ENCODE results near the gene MYL4. TPM values are rescaled to one million over a fixed set of nuclear protein-coding genes. Genes with fewer than 3 reads are reported as not detected.
"Not testable (repeated sequence)": the region's sequence is repeated elsewhere in the genome, so short reads cannot be mapped to it uniquely, and the experiment has no call there.

Gene MYL4
- total and polyA plus RNA-seq, 5 donors, result 3,878 to 10,368 (median 5,885) TPM

DNA sequence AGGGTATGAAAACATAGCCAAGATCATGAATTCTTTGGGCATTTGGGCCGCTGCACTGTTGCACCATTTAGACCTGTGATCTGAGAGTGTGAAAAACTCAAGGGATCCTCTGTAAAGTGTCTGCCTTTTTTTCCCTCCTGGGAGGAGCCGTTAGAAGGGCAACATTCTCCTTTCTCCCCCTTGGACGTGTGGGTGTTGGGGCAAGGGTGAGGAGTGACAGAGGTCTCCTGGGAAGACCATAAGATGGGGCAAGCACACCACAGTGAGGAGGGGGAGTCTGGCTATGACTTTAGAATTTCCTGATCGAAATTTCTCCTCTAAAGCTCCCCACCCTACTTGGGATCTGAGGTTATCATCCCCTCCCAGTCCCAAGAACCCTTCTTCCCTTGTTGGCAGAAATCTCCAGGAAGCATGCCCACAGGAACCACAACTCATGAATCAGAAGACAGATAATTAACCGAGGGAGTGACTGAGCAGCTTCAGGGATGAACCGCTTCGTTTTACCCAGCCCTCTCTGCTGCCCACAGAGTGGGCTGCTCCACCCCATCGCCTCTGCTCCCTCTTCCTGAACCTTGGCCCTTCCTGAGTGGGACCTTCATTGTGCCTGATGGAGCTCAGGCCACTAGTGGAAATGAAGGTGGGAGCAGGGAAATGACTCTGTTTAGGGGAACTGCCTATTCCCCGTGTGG, 48.6 kb downstream of the MYL4 start:
- H3K27ac ChIP-seq (ENCODE audit: low read length), result no peak overlapping the region
- H3K9me3 ChIP-seq (ENCODE audit: control insufficient read depth, low read length), result no peaks in the 10 kb centered on the region
- peaks cover 3% of the 10 kb centered on the region for H3K4me1 ChIP-seq (ENCODE audit: control insufficient read depth, insufficient read depth, low read length)
- no peak overlapping the region for H3K4me3 ChIP-seq (ENCODE audit: low read length)
- WGBS, result 44% methylated on average over 9 of the region's 9 CpGs
- DNase-seq (no peak), ATAC-seq (no peak)
- intact Hi-C loops (cut with DNase I), result no loop called here
- H3K27me3 ChIP-seq (ENCODE audit: control insufficient read depth, insufficient read depth), result no peaks in the 10 kb centered on the region

DNA sequence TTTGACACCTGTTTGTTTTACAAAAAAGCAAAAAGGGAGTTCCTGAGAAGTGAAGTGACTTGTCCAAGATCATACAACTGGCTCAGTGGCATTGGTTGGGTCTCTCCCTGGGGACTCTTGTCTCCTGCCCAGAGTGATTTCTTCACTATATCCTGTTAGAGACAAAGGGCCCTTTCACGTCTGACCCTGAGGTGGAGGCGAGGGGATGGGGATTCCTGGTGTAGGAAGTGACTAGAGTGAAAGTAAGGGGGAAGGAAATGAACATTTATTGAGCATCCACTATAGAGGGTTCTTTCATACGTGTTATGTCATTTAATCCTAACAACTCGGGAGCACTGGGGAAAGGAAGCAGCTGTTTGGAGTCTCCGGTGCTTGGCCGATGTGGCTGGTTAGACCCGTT, 53.4 kb downstream of the MYL4 start:
- ATAC-seq, result no peak
- H3K27me3 ChIP-seq (ENCODE audit: control insufficient read depth, insufficient read depth), result no peaks in the 10 kb centered on the region
- peaks cover 7% of the 10 kb centered on the region for H3K4me1 ChIP-seq (ENCODE audit: control insufficient read depth, insufficient read depth, low read length)
- H3K9me3 ChIP-seq (ENCODE audit: control insufficient read depth, low read length), result no peaks in the 10 kb centered on the region
- DNase-seq, result no peak
- intact Hi-C loops (cut with DNase I), result no loop called here
- H3K27ac ChIP-seq (ENCODE audit: low read length), result no peak overlapping the region
- H3K4me3 ChIP-seq (ENCODE audit: low read length), result no peak overlapping the region
- WGBS, result 60% methylated on average over 7 of the region's 7 CpGs

DNA sequence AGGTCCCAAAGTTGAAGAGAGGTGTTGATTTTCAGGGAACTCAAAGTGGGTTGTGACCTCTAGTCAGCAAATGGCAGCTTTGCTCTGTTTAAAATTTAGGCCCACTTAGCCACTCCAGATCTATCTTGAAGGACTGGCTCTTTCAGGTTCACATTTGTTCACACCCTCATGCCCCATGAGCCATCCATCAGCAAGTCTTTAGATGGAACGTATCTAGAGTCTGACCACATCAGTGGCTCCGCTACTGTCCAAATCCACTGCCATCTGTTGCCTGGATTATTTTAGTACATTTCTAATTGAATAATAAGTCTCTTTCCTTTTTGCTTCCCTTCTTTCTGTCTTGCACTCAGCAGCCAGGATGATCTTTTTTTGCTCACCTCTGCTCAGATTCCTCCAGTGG, 55.0 kb downstream of the MYL4 start:
- no peaks in the 10 kb centered on the region for H3K9me3 ChIP-seq (ENCODE audit: control insufficient read depth, low read length)
- intact Hi-C loops (cut with DNase I), result no loop called here
- DNase-seq, result no peak
- H3K27ac ChIP-seq (ENCODE audit: low read length), result no peak overlapping the region
- ATAC-seq, result no peak
- H3K27me3 ChIP-seq (ENCODE audit: control insufficient read depth, insufficient read depth), result no peaks in the 10 kb centered on the region
- 95% methylated on average over 2 of the region's 2 CpGs for WGBS
- peaks cover 7% of the 10 kb centered on the region for H3K4me1 ChIP-seq (ENCODE audit: control insufficient read depth, insufficient read depth, low read length)
- H3K4me3 ChIP-seq (ENCODE audit: low read length), result no peak overlapping the region

DNA sequence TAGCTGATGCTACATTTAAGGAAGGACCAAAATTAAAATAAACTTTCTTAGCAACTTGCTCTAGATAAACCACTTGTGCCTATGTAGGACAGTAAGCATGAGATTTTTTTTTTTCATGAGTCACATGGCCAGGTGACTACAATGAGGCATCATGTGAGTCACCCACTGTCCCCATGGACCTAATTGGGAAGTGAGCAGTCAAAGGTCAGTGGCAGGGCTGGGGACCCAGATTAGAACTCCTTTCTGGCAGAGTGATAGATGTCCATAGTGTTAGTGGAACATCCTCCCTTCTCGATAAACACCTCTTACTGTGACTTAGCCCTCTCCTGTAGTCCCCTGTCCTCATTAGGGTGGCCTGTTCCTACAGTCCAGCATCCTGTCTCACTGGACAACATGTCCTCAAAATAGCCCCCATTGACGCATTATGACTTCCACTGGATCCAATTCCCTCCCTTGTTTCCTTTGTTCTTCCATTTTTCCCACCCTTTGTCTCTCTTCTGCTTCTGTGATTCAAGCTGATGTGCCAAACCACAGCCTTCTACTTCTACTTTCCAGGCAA, 56.9 kb downstream of the MYL4 start:
- peaks cover 7% of the 10 kb centered on the region for H3K4me1 ChIP-seq (ENCODE audit: control insufficient read depth, insufficient read depth, low read length)
- 75% methylated on average over 2 of the region's 2 CpGs for WGBS
- no peak overlapping the region for H3K27ac ChIP-seq (ENCODE audit: low read length)
- no peaks in the 10 kb centered on the region for H3K27me3 ChIP-seq (ENCODE audit: control insufficient read depth, insufficient read depth)
- peak in 1 of 2 donors; percentile 84 for ATAC-seq
- no peak overlapping the region for H3K4me3 ChIP-seq (ENCODE audit: low read length)
- intact Hi-C loops (cut with DNase I), result no loop called here
- DNase-seq, result no peak
- no peaks in the 10 kb centered on the region for H3K9me3 ChIP-seq (ENCODE audit: control insufficient read depth, low read length)

DNA sequence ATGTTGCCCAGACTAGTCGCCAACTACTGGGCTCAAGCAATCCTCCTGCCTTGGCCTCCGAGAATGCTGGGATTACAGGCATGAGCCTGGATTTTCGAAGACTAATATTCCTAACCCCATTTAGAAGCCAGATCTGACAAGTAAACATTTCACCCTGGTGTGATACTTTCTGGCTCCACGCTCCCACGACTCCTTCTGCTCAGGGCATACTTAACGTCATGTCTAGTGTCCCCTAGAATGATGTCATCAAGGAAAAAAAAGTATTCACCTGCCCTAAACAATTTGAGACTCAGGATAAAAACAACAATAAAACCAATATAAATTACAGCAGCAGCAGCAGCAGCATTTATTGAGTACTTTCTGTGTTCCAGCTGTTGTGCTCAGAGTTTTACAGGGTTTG, 57.6 kb downstream of the MYL4 start:
- Histone ChIP-seq H3K27ac (ENCODE audit: low read length) (no peak overlapping the region), H3K4me3 (ENCODE audit: low read length) (no peak overlapping the region), H3K4me1 (ENCODE audit: control insufficient read depth, insufficient read depth, low read length) (peaks cover 7% of the 10 kb centered on the region), H3K27me3 (ENCODE audit: control insufficient read depth, insufficient read depth) (no peaks in the 10 kb centered on the region), H3K9me3 (ENCODE audit: control insufficient read depth, low read length) (no peaks in the 10 kb centered on the region)
- DNase-seq, result no peak
- intact Hi-C loops (cut with DNase I), result no loop called here
- no peak for ATAC-seq
- WGBS, result 84% methylated on average over 6 of the region's 6 CpGs

DNA sequence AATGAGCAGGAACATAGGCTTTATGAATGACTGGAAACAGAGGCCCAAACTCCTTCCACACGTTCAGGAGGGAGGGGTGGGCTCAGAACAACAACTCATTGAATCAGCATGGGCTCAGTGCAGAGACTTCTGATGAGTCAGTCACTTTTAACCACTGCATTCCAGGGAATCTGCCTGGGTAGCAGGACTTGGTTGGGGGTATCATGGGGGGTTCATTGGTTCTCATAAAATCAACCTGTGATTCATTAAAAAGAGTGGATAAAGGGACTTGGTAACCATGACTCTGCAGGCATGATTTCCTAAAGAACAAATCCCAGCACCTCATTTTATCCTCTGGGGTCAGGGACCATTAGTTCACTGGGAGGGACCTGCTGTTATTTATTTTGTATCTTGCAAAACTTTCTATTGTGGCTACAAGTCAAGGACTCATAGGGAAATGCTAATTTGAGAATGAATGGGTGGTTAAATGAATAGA, 58.2 kb downstream of the MYL4 start:
- DNase-seq (no peak), ATAC-seq (no peak)
- H3K27me3 ChIP-seq (ENCODE audit: control insufficient read depth, insufficient read depth), result no peaks in the 10 kb centered on the region
- H3K4me1 ChIP-seq (ENCODE audit: control insufficient read depth, insufficient read depth, low read length), result peaks cover 7% of the 10 kb centered on the region
- no peak overlapping the region for H3K27ac ChIP-seq (ENCODE audit: low read length)
- H3K9me3 ChIP-seq (ENCODE audit: control insufficient read depth, low read length), result no peaks in the 10 kb centered on the region
- H3K4me3 ChIP-seq (ENCODE audit: low read length), result no peak overlapping the region
- WGBS, result 48% methylated on average over 1 of the region's 1 CpG
- intact Hi-C loops (cut with DNase I), result no loop called here

DNA sequence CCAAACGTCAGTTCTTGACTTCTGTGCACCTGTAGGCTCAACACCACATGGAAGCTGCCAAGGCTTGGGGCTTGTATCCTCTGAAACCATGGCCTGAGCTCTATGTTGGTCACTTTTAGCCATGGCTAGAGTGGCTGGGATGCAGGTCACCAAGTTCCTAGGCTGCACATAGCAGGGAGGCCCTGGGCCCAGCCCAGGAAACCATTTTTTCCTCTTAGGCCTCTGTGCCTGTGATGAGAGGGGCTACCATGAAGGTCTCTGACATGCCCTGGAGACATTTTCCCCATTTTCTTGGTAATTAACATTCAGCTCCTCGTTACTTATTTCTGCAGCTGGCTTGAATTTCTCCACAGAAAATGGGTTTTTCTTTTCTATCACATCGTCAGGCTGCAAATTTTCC, 59.8 kb downstream of the MYL4 start:
- H3K4me3 ChIP-seq (ENCODE audit: low read length); H3K27me3 ChIP-seq (ENCODE audit: control insufficient read depth, insufficient read depth); H3K4me1 ChIP-seq (ENCODE audit: control insufficient read depth, insufficient read depth, low read length); intact Hi-C loops (cut with DNase I); H3K27ac ChIP-seq (ENCODE audit: low read length); DNase-seq; ATAC-seq; H3K9me3 ChIP-seq (ENCODE audit: control insufficient read depth, low read length): not testable (repeated sequence)
- WGBS, result 89% methylated on average over 3 of the region's 3 CpGs

DNA sequence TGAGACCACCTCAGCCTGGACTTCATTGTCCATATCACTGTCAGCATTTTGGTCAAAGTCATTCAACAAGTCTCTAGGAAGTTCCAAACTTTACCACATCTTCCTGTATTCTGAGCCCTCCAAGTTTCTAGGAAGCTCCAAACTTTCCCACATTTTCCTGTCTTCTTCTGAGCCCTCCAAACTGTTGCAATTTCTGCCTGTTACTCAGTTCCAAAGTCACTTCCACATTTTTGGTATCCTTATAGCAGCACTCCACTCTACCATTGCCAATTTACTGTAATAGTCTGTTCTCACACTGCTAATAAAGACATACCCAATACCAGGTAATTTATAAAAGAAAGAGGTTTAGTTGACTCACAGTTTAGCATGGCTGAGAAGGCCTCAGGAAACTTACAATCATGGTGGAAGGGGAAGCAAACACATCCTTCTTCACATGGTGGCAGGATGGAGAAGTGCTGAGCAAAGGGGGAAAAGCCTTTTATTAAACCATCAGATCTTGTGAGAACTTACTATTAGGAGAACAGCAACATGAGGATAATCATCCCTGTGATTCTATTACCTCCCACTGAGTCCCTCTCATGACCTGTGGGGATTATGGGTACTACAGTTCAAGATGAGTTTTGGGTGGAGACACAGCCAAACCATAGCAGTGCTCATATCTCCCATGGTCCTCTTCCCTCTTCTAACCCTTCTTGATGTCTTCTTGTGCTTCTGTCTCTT, 60.6 kb downstream of the MYL4 start:
- H3K27ac ChIP-seq (ENCODE audit: low read length); H3K27me3 ChIP-seq (ENCODE audit: control insufficient read depth, insufficient read depth); DNase-seq; H3K4me3 ChIP-seq (ENCODE audit: low read length); H3K9me3 ChIP-seq (ENCODE audit: control insufficient read depth, low read length); intact Hi-C loops (cut with DNase I); ATAC-seq: not testable (repeated sequence)
- peaks cover 11% of the 10 kb centered on the region for H3K4me1 ChIP-seq (ENCODE audit: control insufficient read depth, insufficient read depth, low read length)

DNA sequence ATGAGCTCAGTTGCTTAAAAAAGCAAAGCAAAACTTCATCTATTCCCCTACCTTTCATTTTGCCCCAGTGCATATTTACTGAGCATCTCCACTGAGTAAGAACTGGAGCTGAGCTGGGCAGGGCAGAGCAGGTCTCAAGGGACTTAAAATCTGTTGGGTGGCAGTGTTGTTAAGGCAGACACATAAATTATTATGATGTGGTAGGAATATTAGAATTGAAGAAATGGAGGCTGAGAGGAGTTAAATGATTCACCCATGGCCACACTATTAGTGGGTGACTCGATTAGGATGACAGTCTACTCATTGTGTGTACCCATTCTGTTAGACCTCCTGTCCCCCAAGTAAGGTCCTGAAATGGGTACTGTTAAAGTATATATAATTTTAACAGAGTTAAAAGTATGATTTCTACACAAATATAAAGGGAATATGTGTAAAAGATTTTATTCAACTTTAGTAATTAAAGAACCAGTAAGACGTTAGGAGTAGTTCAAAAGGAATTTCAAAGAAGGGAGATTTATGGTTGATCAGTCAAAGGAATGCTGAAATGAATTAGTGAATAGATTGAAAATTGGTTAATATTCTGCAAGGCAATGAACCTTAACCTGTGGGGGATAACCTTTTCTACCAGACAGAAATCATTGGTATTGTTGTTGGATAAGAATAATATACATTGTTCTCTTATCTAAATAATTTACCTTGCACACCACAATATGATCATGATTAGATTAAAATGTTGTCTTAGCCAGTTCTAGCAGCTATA, 62.0 kb downstream of the MYL4 start:
- intact Hi-C loops (cut with DNase I), result no loop called here
- ATAC-seq (no peak), DNase-seq (no peak)
- Histone ChIP-seq H3K4me3 (ENCODE audit: low read length) (no peak overlapping the region), H3K27ac (ENCODE audit: low read length) (no peak overlapping the region), H3K4me1 (ENCODE audit: control insufficient read depth, insufficient read depth, low read length) (peaks cover 13% of the 10 kb centered on the region), H3K27me3 (ENCODE audit: control insufficient read depth, insufficient read depth) (no peaks in the 10 kb centered on the region), H3K9me3 (ENCODE audit: control insufficient read depth, low read length) (no peaks in the 10 kb centered on the region)
- WGBS, result 86% methylated on average over 2 of the region's 2 CpGs

DNA sequence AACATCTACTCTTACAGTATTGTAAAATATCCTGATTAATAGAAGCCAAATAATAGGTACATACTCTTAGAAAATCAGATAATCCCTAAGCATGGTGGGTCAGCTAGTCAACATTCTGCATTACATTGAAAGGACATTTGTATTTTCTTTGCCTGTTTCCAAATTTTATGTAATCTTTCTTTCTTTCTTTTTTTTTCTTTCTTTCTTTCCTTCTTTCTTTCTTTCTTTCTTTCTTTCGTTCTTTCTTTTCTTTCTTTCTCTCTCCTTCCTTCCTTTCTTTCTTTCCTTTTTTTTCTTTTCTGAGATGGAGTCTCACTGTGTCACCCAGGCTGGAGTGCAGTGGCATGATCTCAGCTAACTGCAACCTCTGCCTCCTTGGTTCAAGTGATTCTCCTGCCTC, 63.3 kb downstream of the MYL4 start:
- DNase-seq (no peak), ATAC-seq (no peak)
- Histone ChIP-seq H3K4me3 (ENCODE audit: low read length) (no peak overlapping the region), H3K9me3 (ENCODE audit: control insufficient read depth, low read length) (no peaks in the 10 kb centered on the region), H3K4me1 (ENCODE audit: control insufficient read depth, insufficient read depth, low read length) (peaks cover 24% of the 10 kb centered on the region), H3K27ac (ENCODE audit: low read length) (no peak overlapping the region), H3K27me3 (ENCODE audit: control insufficient read depth, insufficient read depth) (no peaks in the 10 kb centered on the region)
- intact Hi-C loops (cut with DNase I), result no loop called here
- 82% methylated on average over 1 of the region's 1 CpG for WGBS

DNA sequence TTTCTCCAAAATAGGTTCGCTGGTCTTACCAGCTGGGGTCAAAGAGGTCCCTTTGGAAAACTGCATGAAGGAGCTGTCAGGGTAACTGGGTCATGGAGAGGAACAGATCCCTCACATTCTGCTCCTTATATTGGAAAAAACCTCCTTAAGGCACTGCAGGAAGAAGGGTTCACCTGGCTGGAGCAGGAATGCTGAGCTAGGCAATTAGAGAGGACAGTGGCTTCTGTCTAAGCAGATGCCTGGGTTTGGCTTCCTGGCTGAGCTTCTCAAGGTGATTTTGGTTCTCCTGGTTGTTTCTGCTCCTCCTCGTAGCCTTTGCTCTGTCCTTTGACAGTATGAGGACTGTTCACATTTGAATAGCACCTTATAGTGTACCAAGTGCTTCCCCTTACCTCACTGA, 64.1 kb downstream of the MYL4 start:
- Histone ChIP-seq H3K27me3 (ENCODE audit: control insufficient read depth, insufficient read depth) (no peaks in the 10 kb centered on the region), H3K4me3 (ENCODE audit: low read length) (no peak overlapping the region), H3K27ac (ENCODE audit: low read length) (no peak overlapping the region), H3K9me3 (ENCODE audit: control insufficient read depth, low read length) (no peaks in the 10 kb centered on the region), H3K4me1 (ENCODE audit: control insufficient read depth, insufficient read depth, low read length) (peaks cover 24% of the 10 kb centered on the region)
- intact Hi-C loops (cut with DNase I), result no loop called here
- no peak for DNase-seq
- WGBS, result 96% methylated on average over 2 of the region's 2 CpGs
- no peak for ATAC-seq

Measured in right cardiac atrium (tissue), 5 donors.